Adrenal gland (tissue), 12 donors: Measurements from ENCODE around the gene TMEM52. TPM values are rescaled to one million over a fixed set of nuclear protein-coding genes. Genes with fewer than 3 reads are reported as not detected.
A peak's percentile ranks its signal among the peaks of the same experiment; 100 is the strongest.

Experiments used
- DNase-seq, 7 donors: peaks; one replicate each; pipeline ENCODE4 v3.0.0-alpha.2; 2019 to 2020
- H3K27ac ChIP-seq, 5 donors: fragments of 200-600 bp; sonication (generic) in 4 of 5; 1 replicate in 3 of 5; 2 replicates in 2 of 5; pipeline versions ENCODE4 v1.5.1 to v1.8.0; 2016 to 2020; ENCODE audit warnings: mild to moderate bottlenecking in 1 of 5
- H3K27me3 ChIP-seq: fragments of 200-600 bp; 2 replicates; pipeline ENCODE4 v1.8.0; 2021
- H3K36me3 ChIP-seq, 2 donors: fragments of 200-600 bp; replicated peaks in 1 of 2; 1 replicate in 1 of 2; 2 replicates in 1 of 2; pipeline versions ENCODE4 v1.5.1 to v1.8.0; 2018 to 2022
- H3K4me1 ChIP-seq, 2 donors: fragments of 200-600 bp; replicated peaks in 1 of 2; 1 replicate in 1 of 2; 2 replicates in 1 of 2; pipeline versions ENCODE4 v1.5.1 to v1.8.0; 2018 to 2021
- H3K4me3 ChIP-seq, 4 donors: fragments of 200-600 bp; sonication (generic) in 3 of 4; one replicate each; pipeline ENCODE4 v1.5.1; 2016 to 2018
- H3K9me3 ChIP-seq, 3 donors: fragments of 200-600 bp; sonication (generic) in 1 of 3; replicated peaks in 1 of 3; 1 replicate in 2 of 3; 2 replicates in 1 of 3; pipeline versions ENCODE4 v1.5.1 to v1.8.0; 2016 to 2021
- CTCF ChIP-seq, 6 experiments: fragments of 450-650 bp in 4 of 6; fragments of 200-600 bp in 2 of 6; sonication (generic) in 1 of 6; IDR thresholded peaks; 1 replicate in 5 of 6; 2 replicates in 1 of 6; pipeline versions ENCODE4 v1.5.1 to v1.8.0; 2016 to 2021; ENCODE audit warnings: antibody characterized with exemption in 6 of 6, mild to moderate bottlenecking in 2 of 6, moderate library complexity in 1 of 6
- POLR2A ChIP-seq, 2 donors: fragments of 450-650 bp; IDR thresholded peaks; one replicate each; pipeline ENCODE4 v1.6.1; 2017; ENCODE audit warnings: antibody characterized with exemption in 2 of 2, mild to moderate bottlenecking in 2 of 2, moderate library complexity in 1 of 2
- WGBS, 4 donors: extraction: QIAGEN DNeasy Blood & Tissue Kit in 2 of 4; methylation state at CpG; one replicate each; pipeline versions ENCODE4 v1.1.5 to v1.1.7; 2013 to 2017; 5-methylcytosine and 5-hydroxymethylcytosine counted together
- intact Hi-C, 2 donors: fragments of 100-400 bp; cut with DNase I; formaldehyde crosslinking; loops; one replicate each; pipeline versions ENCODE4 v1.14.1 to v1.15.0; 2022 to 2023
- polyA plus RNA-seq, 3 donors: library from polyadenylated mRNA; stranded (reverse); fragments of 200-250 nt in 2 of 3; fragments of 350-450 nt in 1 of 3; fragmentation: Illumina TruSeq in 1 of 3; extraction: RNeasy Lipid Tissue Mini Kit (QIAGEN cat#74804) in 1 of 3; gene quantifications; one replicate each; pipeline ENCODE4 v1.2.3, GENCODE V29; 2013 to 2014
- total RNA-seq, 9 donors: library from RNA; depleted of rRNA in 4 of 9; stranded (reverse); fragments of >200 nt in 4 of 9; fragments of 120-200 nt in 1 of 9; fragmentation: NEBNext Ultra II Directional in 1 of 9; extraction: Animal tissue kit (Norgen Biotek cat#: 25700) in 1 of 9; gene quantifications; one replicate each; pipeline versions ENCODE4 v1.1.0 to v1.2.4, GENCODE V29; 2013 to 2023
- donor health status: healthy with polysubstance abuse.
- donor health status: Bipolar disorder and iron deficiency.
- donor health status: DM: yes; HTN: yes; CAD: no.
- donor health status: DM: no; HTN: no; CAD: no.
- donor health status: DM: no; HTN: no; CAD: no.
- donor health status: DM: yes; HTN: yes; CAD: no.

TMEM52 gene
- total and polyA plus RNA-seq, 12 donors, result 7.0 to 95.4 (median 61.7) TPM

GRCh38 chr1:1921459-1921862, 2.4 kb upstream of the TMEM52 start:
- TF ChIP-seq CTCF (IDR thresholded peaks at IDR 0.05), result no peak
- TF ChIP-seq POLR2A (IDR thresholded peaks at IDR 0.05), result no peak
- Histone ChIP-seq H3K4me3 (no peak overlapping the region), H3K36me3 (no peaks in the 10 kb centered on the region), H3K27ac (no peak overlapping the region), H3K9me3 (no peaks in the 10 kb centered on the region), H3K27me3 (no peaks in the 10 kb centered on the region), H3K4me1 (peaks cover 13 to 14% of the 10 kb centered on the region in 2 donors)
- 87 to 100% (median 89%) methylated on average over 1 to 6 of the region's 6 CpGs for WGBS, 4 donors
- DNase-seq, result peak in 3 of 7 donors; percentile 15 to 36 (median 21)
- intact Hi-C loops, result no loop called here

DNA sequence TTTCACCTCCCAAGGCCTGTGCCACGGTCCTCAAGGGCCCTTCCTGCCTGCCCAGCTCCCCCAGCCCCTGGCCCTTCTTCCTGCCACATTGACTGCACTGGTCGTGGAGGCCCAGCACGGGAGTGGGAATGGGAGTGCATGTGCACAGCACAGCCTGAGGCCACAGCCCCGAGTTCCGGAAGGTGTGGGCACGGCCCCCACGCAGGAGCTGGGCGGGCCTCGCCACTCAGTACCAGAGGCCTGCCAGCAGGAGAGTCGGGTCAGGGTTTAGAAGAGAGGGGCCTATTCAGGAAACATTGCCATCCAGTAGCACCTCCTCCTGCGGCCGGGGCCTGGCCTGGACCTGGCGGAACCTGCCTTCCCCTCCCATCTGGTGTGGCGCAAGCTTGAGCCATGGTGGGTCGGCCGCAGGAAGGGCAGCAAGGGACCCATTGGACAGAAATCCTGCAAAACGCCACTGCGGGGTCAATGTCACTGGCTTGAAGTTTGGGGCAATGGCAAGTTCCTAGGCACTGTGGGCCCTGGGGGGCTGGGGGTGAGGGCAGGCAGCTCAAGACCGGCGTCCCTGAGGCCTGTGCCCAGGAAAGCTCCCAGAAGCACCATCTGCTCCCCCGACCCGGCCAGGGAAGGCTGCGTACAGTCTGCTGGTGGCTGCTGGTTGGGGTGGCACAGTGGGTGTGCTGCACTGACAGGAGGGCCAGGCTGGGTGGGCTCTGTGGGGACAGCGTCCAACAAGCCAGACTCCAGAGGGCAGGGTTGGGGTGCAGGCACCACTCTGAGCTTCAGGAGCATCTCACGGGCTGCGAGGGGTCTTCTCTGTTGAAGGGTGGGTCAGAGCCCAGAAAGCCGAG, 1.8 kb upstream of the TMEM52 start:
- TF ChIP-seq CTCF (IDR thresholded peaks at IDR 0.05) (peak in 1 of 6 experiments; percentile 8), POLR2A (IDR thresholded peaks at IDR 0.05) (no peak)
- Histone ChIP-seq H3K4me3 (no peak overlapping the region), H3K27me3 (no peaks in the 10 kb centered on the region), H3K36me3 (no peaks in the 10 kb centered on the region), H3K9me3 (no peaks in the 10 kb centered on the region), H3K4me1 (peaks cover 13 to 14% of the 10 kb centered on the region in 2 donors), H3K27ac (no peak overlapping the region)
- DNase-seq, result peak in 3 of 7 donors; percentile 21 to 43 (median 41)
- 86 to 91% (median 89%) methylated on average over 10 to 27 of the region's 27 CpGs for WGBS, 4 donors
- intact Hi-C loops, result no loop called here

- no peaks in the 10 kb centered on the region for H3K36me3 ChIP-seq
- no peaks in the 10 kb centered on the region for H3K9me3 ChIP-seq
- peak in 1 of 7 donors; percentile 29 for DNase-seq
- H3K27ac ChIP-seq, result peak overlapping the region in 4 of 5 donors; percentile 1 to 89 (median 78)
- no peaks in the 10 kb centered on the region for H3K27me3 ChIP-seq
- TF ChIP-seq POLR2A (IDR thresholded peaks at IDR 0.05) (no peak), CTCF (IDR thresholded peaks at IDR 0.05) (no peak)
- intact Hi-C loops, result no loop called here
- WGBS, 4 donors, result 75 to 87% (median 86%) methylated on average over 3 to 6 of the region's 6 CpGs
- H3K4me3 ChIP-seq, result no peak overlapping the region
- peaks cover 13 to 14% of the 10 kb centered on the region in 2 donors for H3K4me1 ChIP-seq
These were observed 1.1 kb upstream of the TMEM52 start for GRCh38 chr1:1920057-1920607.

- intact Hi-C loops, result no loop called here
These were observed 401 bp upstream of the TMEM52 start for GRCh38 chr1:1919304-1920056.

More at GRCh38 chr1:1919304-1920056, 401 bp upstream of the TMEM52 start:
- peak; percentile 99 to 100 (median 100) for DNase-seq
- Histone ChIP-seq H3K36me3 (no peaks in the 10 kb centered on the region), H3K9me3 (no peaks in the 10 kb centered on the region), H3K4me1 (peaks cover 13 to 14% of the 10 kb centered on the region in 2 donors), H3K4me3 (peak overlapping the region in 2 of 4 donors; percentile 44 to 63), H3K27me3 (no peaks in the 10 kb centered on the region), H3K27ac (peak overlapping the region in 4 of 5 donors; percentile 1 to 89 (median 78))
- 10 to 100% (median 13%) methylated on average over 2 to 62 of the region's 62 CpGs for WGBS, 4 donors
- no peak for TF ChIP-seq POLR2A (IDR thresholded peaks at IDR 0.05)
- peak in 1 of 6 experiments; percentile 1 for TF ChIP-seq CTCF (IDR thresholded peaks at IDR 0.05)
